Stomach (tissue), 9 donors: ENCODE results near the gene CTCF. TPM values are rescaled to one million over a fixed set of nuclear protein-coding genes. Genes with fewer than 3 reads are reported as not detected.

Experiments used
- DNase-seq, 2 donors: peaks; one replicate each; pipeline versions ENCODE4 v3.0.0 to v3.0.0-alpha.2; 2013 to 2019
- H3K27ac ChIP-seq, 5 donors: fragments of 200-600 bp in 4 of 5; sonication (generic) in 4 of 5; one replicate each; pipeline ENCODE4 v1.5.1; 2013 to 2019; ENCODE audit warnings: mild to moderate bottlenecking in 1 of 5, moderate library complexity in 1 of 5
- H3K27me3 ChIP-seq, 3 donors: fragments of 200-600 bp; sonication (generic); one replicate each; pipeline ENCODE4 v1.5.1; 2017 to 2019; ENCODE audit warnings: mixed run types in 1 of 3
- H3K36me3 ChIP-seq, 4 donors: fragments of 200-600 bp; sonication (generic); 1 replicate in 3 of 4; 2 replicates in 1 of 4; pipeline ENCODE4 v1.5.1; 2016 to 2019
- H3K4me1 ChIP-seq, 4 donors: fragments of 200-600 bp; sonication (generic); one replicate each; pipeline ENCODE4 v1.5.1; 2016 to 2019
- H3K4me3 ChIP-seq, 4 donors: fragments of 200-600 bp; sonication (generic) in 3 of 4; one replicate each; pipeline ENCODE4 v1.5.1; 2016 to 2019; ENCODE audit warnings: mild to moderate bottlenecking in 1 of 4
- H3K9me3 ChIP-seq, 4 donors: fragments of 200-600 bp; sonication (generic); one replicate each; pipeline ENCODE4 v1.5.1; 2016 to 2019
- EP300 ChIP-seq: sonication (generic); formaldehyde crosslinking; IDR thresholded peaks from one replicate; pipeline ENCODE4 v1.6.1; 2017; ENCODE audit warnings: antibody characterized with exemption
- POLR2A ChIP-seq, 4 donors: fragments of 450-650 bp; IDR thresholded peaks; one replicate each; pipeline ENCODE4 v1.6.1; 2016; ENCODE audit warnings: antibody characterized with exemption in 4 of 4, control low read depth in 2 of 4, mild to moderate bottlenecking in 1 of 4, moderate library complexity in 1 of 4
- POLR2AphosphoS5 ChIP-seq, 3 donors: sonication (generic); formaldehyde crosslinking; IDR thresholded peaks; one replicate each; pipeline ENCODE4 v1.6.1; 2016; ENCODE audit warnings: antibody characterized with exemption in 3 of 3
- WGBS, 5 donors: extraction: QIAGEN DNeasy Blood & Tissue Kit in 3 of 5; methylation state at CpG; one replicate each; pipeline versions ENCODE4 v1.1.5 to v1.1.7; 2013 to 2018; 5-methylcytosine and 5-hydroxymethylcytosine counted together
- intact Hi-C: fragments of 100-400 bp; cut with DNase I; formaldehyde crosslinking; loops from one replicate; pipeline ENCODE4 v1.15.1; 2023; ENCODE audit warnings: low total_unique reads
- polyA plus RNA-seq, 3 donors: library from polyadenylated mRNA; stranded (reverse); fragments of 200-250 nt; gene quantifications; one replicate each; pipeline ENCODE4 v1.2.3, GENCODE V29; 2013
- total RNA-seq, 5 donors: library from RNA; depleted of rRNA; stranded (reverse); fragments of >200 nt; gene quantifications; one replicate each; pipeline versions ENCODE4 v1.1.0 to v1.2.3, GENCODE V29; 2014 to 2016
- TF ChIP-seq, protein P1 (sequence below), 7 experiments: fragments of 450-650 bp in 4 of 7; fragments of 200-600 bp in 3 of 7; sonication (generic) in 3 of 7; IDR thresholded peaks; one replicate each; pipeline ENCODE4 v1.5.1; 2016 to 2019; ENCODE audit warnings: antibody characterized with exemption in 7 of 7, control low read depth in 2 of 7, mild to moderate bottlenecking in 1 of 7
- donor health status: healthy with polysubstance abuse.
- donor health status: Bipolar disorder and iron deficiency.
- donor health status: healthy.

CTCF gene
- total and polyA plus RNA-seq, 8 donors: 15.0 to 47.3 (median 33.4) TPM

GRCh38 chr16:67675579-67675935 lies 113.2 kb downstream of the CTCF start:
- TF ChIP-seq POLR2AphosphoS5 (IDR thresholded peaks at IDR 0.05) (no peak), POLR2A (IDR thresholded peaks at IDR 0.05) (no peak), EP300 (no peak)
- TF ChIP-seq, protein P1, sequence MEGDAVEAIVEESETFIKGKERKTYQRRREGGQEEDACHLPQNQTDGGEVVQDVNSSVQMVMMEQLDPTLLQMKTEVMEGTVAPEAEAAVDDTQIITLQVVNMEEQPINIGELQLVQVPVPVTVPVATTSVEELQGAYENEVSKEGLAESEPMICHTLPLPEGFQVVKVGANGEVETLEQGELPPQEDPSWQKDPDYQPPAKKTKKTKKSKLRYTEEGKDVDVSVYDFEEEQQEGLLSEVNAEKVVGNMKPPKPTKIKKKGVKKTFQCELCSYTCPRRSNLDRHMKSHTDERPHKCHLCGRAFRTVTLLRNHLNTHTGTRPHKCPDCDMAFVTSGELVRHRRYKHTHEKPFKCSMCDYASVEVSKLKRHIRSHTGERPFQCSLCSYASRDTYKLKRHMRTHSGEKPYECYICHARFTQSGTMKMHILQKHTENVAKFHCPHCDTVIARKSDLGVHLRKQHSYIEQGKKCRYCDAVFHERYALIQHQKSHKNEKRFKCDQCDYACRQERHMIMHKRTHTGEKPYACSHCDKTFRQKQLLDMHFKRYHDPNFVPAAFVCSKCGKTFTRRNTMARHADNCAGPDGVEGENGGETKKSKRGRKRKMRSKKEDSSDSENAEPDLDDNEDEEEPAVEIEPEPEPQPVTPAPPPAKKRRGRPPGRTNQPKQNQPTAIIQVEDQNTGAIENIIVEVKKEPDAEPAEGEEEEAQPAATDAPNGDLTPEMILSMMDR (IDR thresholded peaks at IDR 0.05): no peak
- Histone ChIP-seq H3K9me3 (no peaks in the 10 kb centered on the region), H3K4me1 (peaks cover 21 to 38% (median 30%) of the 10 kb centered on the region in 4 donors), H3K36me3 (peaks cover 4 to 23% (median 12%) of the 10 kb centered on the region in 4 donors), H3K27me3 (no peaks in the 10 kb centered on the region), H3K27ac (peak overlapping the region in 1 of 5 donors; percentile 76), H3K4me3 (no peak overlapping the region)
- no peak for DNase-seq
- WGBS, 5 donors: 95 to 97% (median 96%) methylated on average over 10 to 17 of the region's 17 CpGs
- intact Hi-C loops: no loop called here

DNA sequence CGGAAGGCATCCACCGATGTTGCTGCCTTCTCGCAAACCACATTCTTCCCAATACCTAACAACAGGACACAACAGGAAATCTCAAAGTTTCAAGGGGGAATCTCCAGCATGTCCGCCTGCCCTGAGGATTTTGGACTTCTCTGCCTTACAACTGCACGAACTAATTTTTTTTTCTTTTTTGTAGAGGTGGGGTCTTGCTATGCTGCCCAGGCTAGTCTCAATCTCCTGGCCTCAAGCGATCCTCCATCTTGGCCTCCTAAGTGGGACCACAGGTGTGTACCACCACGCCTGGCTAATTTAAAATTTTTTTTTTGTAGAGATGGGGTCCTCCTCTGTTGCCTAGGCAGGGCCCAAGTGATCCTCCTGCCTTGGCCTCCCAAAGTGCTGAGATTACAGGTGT lies 113.7 kb downstream of the CTCF start:
- WGBS, 5 donors: 96 to 100% (median 98%) methylated on average over 7 of the region's 7 CpGs
- TF ChIP-seq POLR2A (IDR thresholded peaks at IDR 0.05) (no peak), POLR2AphosphoS5 (IDR thresholded peaks at IDR 0.05) (no peak), EP300 (no peak)
- TF ChIP-seq, protein P1 (IDR thresholded peaks at IDR 0.05): no peak
- H3K4me1 ChIP-seq: peaks cover 21 to 38% (median 30%) of the 10 kb centered on the region in 4 donors
- H3K27me3 ChIP-seq: no peaks in the 10 kb centered on the region
- no peak overlapping the region for H3K4me3 ChIP-seq
- H3K27ac ChIP-seq: peak overlapping the region in 1 of 5 donors; percentile 23
- peaks cover 4 to 27% (median 14%) of the 10 kb centered on the region in 4 donors for H3K36me3 ChIP-seq
- H3K9me3 ChIP-seq: no peaks in the 10 kb centered on the region
- intact Hi-C loops: no loop called here
- no peak for DNase-seq

- Histone ChIP-seq H3K36me3 (peaks cover 4 to 32% (median 16%) of the 10 kb centered on the region in 4 donors), H3K9me3 (no peaks in the 10 kb centered on the region), H3K4me1 (peaks cover 21 to 38% (median 30%) of the 10 kb centered on the region in 4 donors), H3K4me3 (no peak overlapping the region), H3K27me3 (no peaks in the 10 kb centered on the region), H3K27ac (peak overlapping the region in 1 of 5 donors; percentile 23)
- TF ChIP-seq POLR2AphosphoS5 (IDR thresholded peaks at IDR 0.05) (no peak), EP300 (no peak), POLR2A (IDR thresholded peaks at IDR 0.05) (no peak)
- TF ChIP-seq, protein P1 (IDR thresholded peaks at IDR 0.05): no peak
- WGBS, 5 donors: 45 to 60% (median 54%) methylated on average over 4 of the region's 4 CpGs
- intact Hi-C loops: no loop called here
- no peak for DNase-seq
Measured at GRCh38 chr16:67676516-67676915, 114.2 kb downstream of the CTCF start.

DNA sequence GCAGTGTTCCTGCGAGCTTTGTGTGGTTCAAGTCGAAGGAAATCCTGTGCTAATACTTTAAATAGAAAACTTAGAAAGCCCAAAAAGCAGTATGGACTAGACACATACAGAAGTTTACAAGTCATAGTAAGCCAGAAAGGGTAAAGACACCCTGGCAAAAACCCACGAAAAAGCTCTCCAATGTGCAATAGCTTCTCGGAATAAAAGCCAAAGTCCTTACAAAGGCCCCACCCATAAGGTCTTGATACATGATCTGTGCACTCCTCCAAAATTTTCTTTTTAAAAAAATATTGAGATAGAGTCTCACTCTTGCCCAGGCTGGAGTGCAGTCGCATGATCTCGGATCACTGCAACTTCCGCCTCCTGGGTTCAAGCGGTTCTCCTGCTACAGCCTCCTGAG lies 114.6 kb downstream of the CTCF start:
- H3K27ac ChIP-seq: peak overlapping the region in 1 of 5 donors; percentile 23
- intact Hi-C loops: no loop called here
- H3K27me3 ChIP-seq: no peaks in the 10 kb centered on the region
- no peaks in the 10 kb centered on the region for H3K9me3 ChIP-seq
- no peak overlapping the region for H3K4me3 ChIP-seq
- peaks cover 21 to 38% (median 30%) of the 10 kb centered on the region in 4 donors for H3K4me1 ChIP-seq
- H3K36me3 ChIP-seq: peaks cover 4 to 34% (median 16%) of the 10 kb centered on the region in 4 donors
- DNase-seq: no peak
- TF ChIP-seq, protein P1 (IDR thresholded peaks at IDR 0.05): no peak
- TF ChIP-seq POLR2A (IDR thresholded peaks at IDR 0.05) (no peak), POLR2AphosphoS5 (IDR thresholded peaks at IDR 0.05) (no peak), EP300 (no peak)
- 66 to 78% (median 70%) methylated on average over 8 of the region's 8 CpGs for WGBS, 5 donors
